Fibroblast of villous mesenchyme (primary cell): Measurements from ENCODE around the gene GPR26. TPM values are rescaled to one million over a fixed set of nuclear protein-coding genes. Genes with fewer than 3 reads are reported as not detected.

Source experiments
- DNase-seq: peaks from one replicate; pipeline ENCODE4 v3.0.0-alpha.2; 2010; ENCODE audit warnings: low read depth
- H3K4me3 ChIP-seq: 2 replicates; pipeline ENCODE4 v1.5.1; 2011; ENCODE audit warnings: low read depth, mild to moderate bottlenecking, low read length
- CTCF ChIP-seq: IDR thresholded peaks from 2 replicates; pipeline ENCODE4 v1.5.1; 2012; ENCODE audit warnings: low read depth, mild to moderate bottlenecking, low read length; ENCODE audit not compliant: insufficient read depth
- total RNA-seq: library from RNA; depleted of rRNA; stranded (reverse); fragments of >200 nt; gene quantifications from 2 replicates; pipeline ENCODE4 v1.2.3, GENCODE V29; 2012

Gene GPR26
- total RNA-seq, 1 donor = not detected

GRCh38 chr10:123665491-123666286 is 466 bp upstream of the GPR26 start:
- no peak for DNase-seq
- H3K4me3 ChIP-seq = no peak overlapping the region
- TF ChIP-seq CTCF = no peak

- no peak for TF ChIP-seq CTCF
- no peak for DNase-seq
- no peak overlapping the region for H3K4me3 ChIP-seq
Observed at GRCh38 chr10:123669886-123670285, 3.7 kb downstream of the GPR26 start.

GRCh38 chr10:123673198-123673597 is 7.0 kb downstream of the GPR26 start:
- H3K4me3 ChIP-seq = no peak overlapping the region
- no peak for DNase-seq
- TF ChIP-seq CTCF = no peak

- no peak for TF ChIP-seq CTCF
- DNase-seq = no peak
- no peak overlapping the region for H3K4me3 ChIP-seq
Observed at GRCh38 chr10:123674741-123675140, 8.6 kb downstream of the GPR26 start.

- H3K4me3 ChIP-seq = no peak overlapping the region
- TF ChIP-seq CTCF = no peak
- no peak for DNase-seq
Observed at GRCh38 chr10:123675811-123676210, 9.7 kb downstream of the GPR26 start.

- DNase-seq = no peak
- H3K4me3 ChIP-seq = no peak overlapping the region
- TF ChIP-seq CTCF = no peak
Observed at GRCh38 chr10:123677556-123677955, 11.4 kb downstream of the GPR26 start.

- DNase-seq = no peak
- no peak overlapping the region for H3K4me3 ChIP-seq
- TF ChIP-seq CTCF = no peak
Observed at GRCh38 chr10:123678376-123678775, 12.2 kb downstream of the GPR26 start.
